ENCODE results near the gene KCNJ5. TPM values are rescaled to one million over a fixed set of nuclear protein-coding genes. Genes with fewer than 3 reads are reported as not detected.
A peak's percentile ranks its signal among the peaks of the same experiment; 100 is the strongest.

KCNJ5 gene
- total RNA-seq = 0.65 TPM in 1 of 2 replicates, not detected in the other

DNA sequence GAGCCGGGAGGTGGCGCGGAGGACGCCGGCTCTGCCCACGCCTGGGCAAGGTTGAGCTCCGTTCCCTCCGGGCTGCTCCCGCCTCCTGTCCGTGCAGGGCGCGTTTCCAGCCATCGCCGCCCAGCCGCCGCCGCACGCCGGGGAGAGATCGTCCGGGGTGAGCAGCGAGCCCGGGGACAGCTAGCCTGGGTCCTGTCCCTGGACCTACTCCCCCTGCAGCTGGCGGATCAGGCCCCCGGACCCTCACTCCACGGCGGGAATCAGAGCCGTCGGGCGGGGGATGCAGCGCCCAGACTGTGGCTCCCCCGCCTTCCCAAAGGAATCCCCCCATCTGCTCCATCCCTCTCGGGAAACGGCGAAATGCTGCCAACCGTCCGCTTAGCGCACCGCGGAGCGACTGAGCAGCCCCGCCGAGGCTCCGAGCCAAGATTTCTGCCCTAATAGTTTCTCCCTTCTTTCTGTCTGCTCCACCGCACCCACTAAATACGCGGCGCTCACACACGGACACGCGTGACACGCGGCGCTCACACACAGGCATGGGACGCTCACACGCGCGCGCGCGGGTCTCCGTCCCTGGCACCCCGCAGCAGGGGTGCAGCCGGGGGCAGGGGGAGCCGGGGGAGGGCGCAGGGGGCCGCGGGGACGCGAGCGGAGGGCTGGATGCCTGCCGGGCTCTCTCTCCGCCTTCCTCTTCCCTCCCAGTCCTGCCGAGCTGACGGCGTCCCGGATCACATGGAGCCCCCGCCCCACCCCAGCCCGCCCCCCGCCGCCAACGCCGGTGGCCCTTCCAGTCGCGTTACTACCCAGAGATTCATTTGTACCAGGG, at the start of gene KCNJ5:
Gene KCNJ5 (plus strand): TSS at position 814 of the 826 bp plus-strand sequence. CDS start 19,918 bp downstream, outside the sequence.
- no peak for DNase-seq (ENCODE audit: low read depth)

DNA sequence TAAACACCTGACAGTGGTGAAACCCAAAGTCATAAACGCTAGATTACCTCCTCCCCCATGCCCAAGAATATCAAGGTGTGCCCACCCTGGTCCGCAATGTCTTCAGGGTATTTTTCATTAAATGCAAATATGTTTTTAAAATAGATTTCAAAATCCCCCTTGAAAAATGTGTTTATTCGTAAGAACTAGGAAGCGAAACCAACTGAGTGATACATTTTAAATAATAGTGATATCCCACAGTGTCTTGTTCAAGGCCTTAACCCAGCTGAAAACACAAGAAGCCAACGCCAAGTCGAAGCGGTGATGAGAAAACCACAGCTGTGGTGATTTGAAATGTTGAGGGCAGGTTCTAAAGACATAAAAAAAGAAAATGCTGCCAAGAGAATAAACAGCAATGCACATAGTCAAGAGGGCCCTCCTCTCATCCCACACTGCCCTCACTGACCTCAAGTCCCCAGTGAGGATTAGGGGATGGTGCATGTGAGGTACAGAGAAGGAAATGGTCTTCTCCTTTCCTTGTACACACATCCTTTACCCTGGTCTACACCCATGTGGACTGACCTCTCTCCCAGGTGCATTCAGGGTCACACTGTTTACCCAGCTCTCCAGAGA, 49.6 kb upstream of the KCNJ5 start:
- no peak for DNase-seq (ENCODE audit: low read depth)

DNA sequence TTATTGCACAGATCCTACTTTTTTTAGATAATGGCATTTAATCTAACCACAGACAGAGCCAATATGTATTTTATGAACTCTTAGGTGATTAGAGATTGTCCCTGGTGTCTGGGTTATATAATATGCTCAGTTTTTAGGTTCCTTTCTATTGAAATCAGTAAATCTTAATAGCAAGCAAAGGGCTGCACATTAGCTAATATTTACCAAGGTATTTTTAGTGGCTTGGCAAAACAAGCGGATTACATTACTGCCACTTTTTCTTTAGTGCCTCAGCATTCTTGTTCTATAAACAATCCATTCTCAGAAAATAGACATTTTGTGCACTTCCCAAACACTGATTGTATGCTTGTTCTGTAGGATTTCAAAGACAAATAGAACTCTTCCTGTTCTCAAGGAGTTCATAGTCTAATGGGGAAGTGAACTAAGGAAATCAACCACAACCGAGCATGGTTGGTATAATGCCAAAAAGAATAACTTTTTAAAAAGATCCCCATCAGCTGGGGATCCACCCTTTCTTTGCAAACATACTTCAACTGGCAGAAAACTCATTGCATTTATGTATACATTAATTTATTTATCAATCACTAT, 47.9 kb upstream of the KCNJ5 start:
- peak; percentile 17 for DNase-seq (ENCODE audit: low read depth)

GRCh38 chr11:128845334-128845780, 45.8 kb upstream of the KCNJ5 start:
- DNase-seq (ENCODE audit: low read depth) = no peak

- DNase-seq (ENCODE audit: low read depth) = no peak
Measured at GRCh38 chr11:128846985-128847384, 44.2 kb upstream of the KCNJ5 start.

GRCh38 chr11:128848815-128849455, 42.2 kb upstream of the KCNJ5 start:
- no peak for DNase-seq (ENCODE audit: low read depth)

GRCh38 chr11:128852327-128853023, 38.7 kb upstream of the KCNJ5 start:
- DNase-seq (ENCODE audit: low read depth) = peak; percentile 96

GRCh38 chr11:128853559-128853958, 37.6 kb upstream of the KCNJ5 start:
- DNase-seq (ENCODE audit: low read depth) = no peak

GRCh38 chr11:128854841-128855240, 36.3 kb upstream of the KCNJ5 start:
- peak; percentile 66 for DNase-seq (ENCODE audit: low read depth)

DNA sequence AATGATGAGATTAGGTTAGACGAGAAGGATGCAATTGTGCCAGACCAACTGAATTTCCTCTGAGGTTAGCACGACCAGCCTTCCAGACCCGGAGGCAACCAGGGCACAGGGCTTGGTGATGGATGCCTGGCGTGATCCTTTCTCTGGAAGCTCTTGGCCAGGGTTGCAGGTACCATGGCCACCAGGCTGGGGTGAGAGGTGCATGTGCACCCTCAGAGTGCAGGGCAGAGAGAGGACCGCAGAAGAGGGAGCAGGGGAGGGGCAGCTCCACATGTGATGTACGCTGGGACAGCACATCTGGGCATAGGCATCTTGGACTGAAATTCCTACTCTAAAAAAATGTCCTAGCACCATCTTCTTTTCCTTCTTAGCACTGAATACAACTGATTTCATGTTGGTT, 34.9 kb upstream of the KCNJ5 start:
- no peak for DNase-seq (ENCODE audit: low read depth)

- DNase-seq (ENCODE audit: low read depth) = no peak
Measured at GRCh38 chr11:128857341-128857740, 33.8 kb upstream of the KCNJ5 start.

DNA sequence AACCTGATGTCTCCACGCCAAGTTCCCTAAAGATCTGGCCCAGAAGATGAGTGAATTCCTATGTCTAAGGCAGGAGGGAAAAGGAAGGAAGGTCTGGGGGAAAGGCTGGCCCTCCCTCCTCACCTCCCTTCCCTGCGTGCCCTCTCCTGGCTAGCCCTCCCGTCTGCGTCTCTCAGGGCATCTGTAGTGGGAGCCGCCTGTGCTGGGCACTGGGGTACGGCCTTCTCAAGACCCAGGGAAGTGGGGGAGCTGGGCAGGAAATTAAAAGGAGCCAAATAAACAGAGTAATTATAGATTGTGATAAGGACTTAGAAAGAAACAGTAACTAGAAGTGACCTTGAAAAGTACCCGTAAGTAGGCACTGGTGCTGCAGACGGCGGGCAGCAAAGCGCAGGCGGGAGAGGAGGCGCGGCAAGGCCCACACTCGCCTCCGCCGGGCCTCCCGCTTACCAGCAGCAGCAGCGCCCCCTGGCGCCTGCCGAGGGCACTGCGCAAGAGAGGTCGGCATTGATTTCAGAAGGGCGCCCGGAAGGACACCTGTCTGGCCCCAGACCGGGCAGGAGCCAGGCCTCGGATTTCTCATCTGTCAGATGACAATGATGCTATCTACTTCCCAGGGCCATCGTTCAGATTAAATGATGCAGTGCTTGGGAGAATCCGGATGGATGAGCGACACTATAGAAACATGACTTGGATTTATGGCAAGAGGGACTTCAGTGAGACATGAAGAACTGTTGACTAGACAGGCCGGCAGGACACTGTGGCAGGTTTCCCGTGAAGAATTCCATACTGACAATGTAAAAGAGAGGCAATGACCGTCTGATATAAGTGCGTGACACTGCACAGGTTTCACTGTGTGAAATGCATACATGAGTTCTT, 31.4 kb upstream of the KCNJ5 start:
- peak; percentile 44 for DNase-seq (ENCODE audit: low read depth)

DNA sequence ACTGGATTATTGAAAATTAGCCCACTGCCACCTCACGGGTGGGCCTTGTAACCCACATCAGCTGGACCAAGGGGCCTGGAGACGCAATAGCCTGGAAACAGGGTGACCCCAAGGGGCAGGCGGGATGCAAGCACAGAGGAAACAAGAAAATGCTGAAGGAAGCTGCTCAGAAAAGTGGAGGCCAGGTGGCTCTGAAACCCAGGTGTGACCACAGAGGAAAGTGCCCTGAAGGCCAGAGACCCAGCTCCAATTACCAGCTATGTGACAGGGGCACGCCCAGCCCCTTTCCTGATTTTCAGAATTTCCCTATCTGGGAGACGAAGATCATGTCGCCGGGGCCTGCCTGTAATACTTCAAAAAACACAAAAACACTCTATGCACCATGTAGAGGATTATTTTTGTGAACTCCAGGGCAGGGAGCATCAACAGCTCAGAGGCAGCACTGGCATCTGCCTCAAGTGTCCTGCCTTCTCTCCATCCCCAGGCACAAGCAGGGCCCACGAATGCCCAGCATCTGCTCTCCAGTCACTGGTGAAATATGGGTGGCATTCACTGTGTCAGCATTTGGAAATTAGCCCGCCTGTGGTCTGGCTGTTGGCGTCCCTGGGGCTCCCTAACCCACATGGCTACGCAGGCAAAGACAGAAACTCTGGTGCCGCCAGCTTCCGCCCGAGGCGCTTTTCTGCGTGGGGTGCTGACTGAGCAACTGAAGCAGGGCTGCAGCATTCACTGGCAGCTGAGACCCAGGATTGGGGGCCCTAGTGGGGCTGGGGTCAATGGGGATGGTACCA, 30.4 kb upstream of the KCNJ5 start:
- DNase-seq (ENCODE audit: low read depth) = peak; percentile 38

- DNase-seq (ENCODE audit: low read depth) = peak; percentile 11
Measured at GRCh38 chr11:128862406-128862805, 28.8 kb upstream of the KCNJ5 start.

DNA sequence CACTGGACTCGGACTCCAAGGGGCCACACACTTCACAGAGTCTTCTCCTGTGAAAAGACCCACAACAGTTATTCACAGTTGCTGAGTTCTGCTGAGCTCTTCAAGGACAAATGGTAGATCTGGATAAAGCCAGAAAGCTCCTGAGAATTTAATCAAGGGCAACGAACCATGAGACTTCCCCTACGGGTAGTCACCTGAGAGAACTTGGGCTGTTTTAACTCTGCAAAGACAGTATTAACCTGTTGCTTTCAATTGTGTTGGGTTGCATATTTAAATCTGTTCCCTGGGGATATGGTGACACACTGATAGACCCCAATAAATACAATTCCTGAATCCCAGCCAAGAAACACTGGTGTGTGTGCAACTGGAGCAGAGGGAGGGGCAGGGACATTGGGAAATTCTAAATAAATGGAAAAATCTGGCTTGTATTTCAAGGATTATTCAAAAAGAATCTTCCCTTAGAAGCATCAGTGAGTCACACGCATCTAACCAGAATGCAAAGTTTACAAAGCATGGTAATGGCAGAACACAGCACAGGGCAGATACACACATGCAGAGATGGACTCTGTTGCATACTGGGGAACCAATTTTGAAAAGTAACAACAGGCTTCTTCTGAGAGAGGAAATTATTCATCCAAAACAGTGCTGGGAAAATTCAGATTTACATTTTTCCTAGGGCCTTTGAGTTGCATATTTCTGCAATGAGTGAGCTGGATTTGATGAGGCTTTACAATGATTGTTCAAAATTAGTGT, 28.1 kb upstream of the KCNJ5 start:
- DNase-seq (ENCODE audit: low read depth) = peak; percentile 90

DNA sequence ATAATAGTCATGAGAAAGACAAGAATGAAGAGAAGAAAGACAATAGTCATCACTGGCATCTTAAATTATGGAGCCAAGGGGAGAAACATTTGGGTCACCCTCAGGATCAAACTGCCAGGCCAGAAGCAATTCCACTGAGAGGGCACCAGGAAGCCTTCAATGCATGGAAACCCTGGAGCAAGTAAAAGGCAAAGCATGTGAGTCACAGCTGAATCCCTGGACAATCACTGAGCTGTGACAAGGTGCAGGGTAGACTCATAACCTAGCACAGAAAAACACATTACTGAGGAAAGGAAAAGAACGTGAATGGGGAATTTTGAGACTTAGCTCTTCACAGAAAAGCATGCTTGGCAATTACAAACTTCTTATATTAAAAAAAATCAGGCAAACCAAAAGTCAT, 25.7 kb upstream of the KCNJ5 start:
- DNase-seq (ENCODE audit: low read depth) = peak; percentile 94

DNA sequence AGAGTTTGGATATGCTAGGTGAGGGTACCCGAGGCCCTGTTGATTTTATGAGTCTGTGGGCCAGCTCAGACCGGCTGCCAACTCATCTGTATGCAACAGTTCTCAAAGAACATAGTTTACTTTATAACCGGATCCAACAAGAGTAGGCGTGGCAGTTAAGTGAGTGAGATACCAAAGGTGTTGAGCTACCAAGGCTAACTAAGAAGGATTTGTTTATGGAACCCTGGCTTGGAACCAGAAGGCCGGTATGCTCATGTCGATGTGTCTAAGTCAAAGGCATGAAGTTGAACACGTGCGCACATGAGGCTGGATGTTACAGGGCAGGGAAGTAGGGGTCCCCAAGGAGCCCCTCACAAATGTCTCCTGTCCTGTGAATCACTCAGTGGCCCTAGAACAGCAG, 23.9 kb upstream of the KCNJ5 start, which contains the start of gene KCNJ1:
Gene KCNJ1 (minus strand): TSS at position 20 of the 400 bp plus-strand sequence. CDS start 27,053 bp downstream, outside the sequence.
- DNase-seq (ENCODE audit: low read depth) = peak; percentile 88

DNA sequence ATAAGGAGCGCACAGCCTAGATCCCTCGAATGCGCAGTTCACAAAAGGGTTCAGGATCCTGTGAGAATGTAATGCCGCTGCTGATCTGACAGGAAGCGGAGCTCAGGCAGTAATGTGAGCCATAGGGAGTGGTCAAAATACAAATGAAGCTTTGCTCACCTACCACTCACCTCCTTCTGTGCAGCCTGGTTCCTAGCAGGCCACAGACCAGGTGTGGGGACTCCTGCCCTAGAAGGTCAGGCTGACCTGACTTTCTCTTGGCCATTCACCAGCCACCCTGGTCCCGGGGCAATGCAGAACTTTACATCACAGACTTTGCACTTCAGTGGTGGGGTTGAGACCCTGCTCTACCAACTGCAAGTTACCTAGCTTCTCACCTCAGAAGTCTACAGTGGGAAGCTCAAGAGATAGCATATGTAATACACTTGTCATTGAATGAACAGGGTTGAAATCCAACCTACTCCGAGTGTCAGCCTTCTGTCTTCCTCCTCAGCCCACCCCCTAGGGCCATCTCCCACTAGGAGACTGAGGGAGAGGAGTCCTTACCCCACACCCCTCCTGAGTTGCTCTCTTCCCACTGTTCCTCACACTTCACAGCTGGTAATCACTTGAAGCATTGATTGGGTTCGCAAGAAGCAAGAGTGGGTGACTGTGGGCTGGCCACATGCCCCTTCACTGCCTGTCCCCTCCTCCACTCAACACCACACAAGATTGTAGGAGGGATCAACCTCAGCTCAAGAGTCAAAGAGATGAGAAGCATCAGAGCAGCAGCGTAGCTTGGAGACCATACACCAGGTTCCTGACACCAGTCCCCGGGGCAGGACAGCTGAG, 22.1 kb upstream of the KCNJ5 start:
- no peak for DNase-seq (ENCODE audit: low read depth)

All from renal cortical epithelial cell (primary cell).